ENCODE data around the gene LAMC2.
A peak's percentile ranks its signal among the peaks of the same experiment; 100 is the strongest.
"Not testable (repeated sequence)": the region's sequence is repeated elsewhere in the genome, so short reads cannot be mapped to it uniquely, and the experiment has no call there.

Gene LAMC2

GRCh38 chr1:183238071-183238470 is 52.0 kb downstream of the LAMC2 start:
- DNase-seq (ENCODE audit: low spot score) = peak; percentile 37

- DNase-seq (ENCODE audit: low spot score) = no peak
These were observed 53.2 kb downstream of the LAMC2 start for GRCh38 chr1:183239220-183239742.

GRCh38 chr1:183239793-183240525 is 53.9 kb downstream of the LAMC2 start:
- no peak for DNase-seq (ENCODE audit: low spot score)

DNA sequence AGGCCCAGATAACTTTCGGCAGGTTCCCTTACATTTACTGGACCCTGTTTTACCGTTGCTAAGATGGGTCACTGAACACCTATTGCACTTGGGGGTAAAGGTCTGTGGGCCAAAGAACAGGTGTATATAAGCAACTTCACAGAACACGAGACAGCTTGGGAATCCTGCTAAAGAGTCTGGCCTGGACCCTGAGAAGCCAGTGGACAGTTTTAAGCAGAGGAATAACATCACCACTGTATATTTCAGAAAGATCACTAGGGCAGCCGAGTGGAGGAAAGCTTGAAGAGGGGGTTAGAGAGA is 54.4 kb downstream of the LAMC2 start:
- DNase-seq (ENCODE audit: low spot score) = no peak

- DNase-seq (ENCODE audit: low spot score) = not testable (repeated sequence)
These were observed 54.8 kb downstream of the LAMC2 start for GRCh38 chr1:183240853-183241252.

DNA sequence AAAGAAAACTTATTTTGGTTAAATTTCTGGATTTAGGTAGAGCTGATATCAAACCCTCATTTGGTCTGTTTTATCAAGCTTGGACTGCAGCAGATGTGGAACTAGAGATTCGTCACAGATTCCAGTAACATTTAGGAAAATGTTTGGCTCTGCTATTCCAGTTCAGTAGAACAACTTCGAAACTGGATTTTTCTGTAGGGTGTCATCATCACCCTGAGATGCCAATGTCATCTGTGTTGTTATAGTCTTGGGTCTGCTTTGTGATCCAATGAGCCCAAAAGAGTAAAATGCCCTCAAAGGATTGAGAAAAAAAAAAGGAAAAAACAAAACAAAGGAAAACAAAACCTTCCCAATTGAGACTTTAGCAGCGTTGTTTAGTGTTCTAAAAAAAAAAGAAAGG is 55.4 kb downstream of the LAMC2 start:
- peak; percentile 52 for DNase-seq (ENCODE audit: low spot score)

- DNase-seq (ENCODE audit: low spot score) = no peak
These were observed 56.5 kb downstream of the LAMC2 start for GRCh38 chr1:183242556-183242955.

GRCh38 chr1:183243161-183244050 is 57.3 kb downstream of the LAMC2 start:
- DNase-seq (ENCODE audit: low spot score) = peak; percentile 28

GRCh38 chr1:183244466-183244865 is 58.4 kb downstream of the LAMC2 start:
- DNase-seq (ENCODE audit: low spot score) = peak; percentile 73

- DNase-seq (ENCODE audit: low spot score) = no peak
These were observed 59.3 kb downstream of the LAMC2 start for GRCh38 chr1:183245357-183245756.

DNA sequence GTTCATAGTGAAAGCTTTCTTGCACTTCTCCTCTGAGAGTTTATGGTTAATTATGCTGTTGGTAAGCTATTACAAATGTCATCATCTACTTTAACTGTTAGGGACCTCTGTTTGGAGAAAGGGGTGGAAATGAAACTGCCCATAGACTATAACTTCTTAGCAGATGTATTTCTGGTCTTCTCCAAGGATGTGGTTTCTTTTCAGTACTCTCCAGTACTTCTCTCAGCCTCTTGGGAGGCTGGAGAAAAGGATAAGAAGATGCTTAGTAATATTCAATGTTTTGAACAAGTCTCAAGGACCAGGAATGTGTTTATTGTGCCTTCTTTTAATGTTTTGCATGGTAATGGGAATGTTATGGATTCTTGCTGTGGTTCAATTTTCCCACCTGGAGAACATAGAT is 60.4 kb downstream of the LAMC2 start:
- no peak for DNase-seq (ENCODE audit: low spot score)

- no peak for DNase-seq (ENCODE audit: low spot score)
These were observed 61.0 kb downstream of the LAMC2 start for GRCh38 chr1:183247066-183247465.

DNA sequence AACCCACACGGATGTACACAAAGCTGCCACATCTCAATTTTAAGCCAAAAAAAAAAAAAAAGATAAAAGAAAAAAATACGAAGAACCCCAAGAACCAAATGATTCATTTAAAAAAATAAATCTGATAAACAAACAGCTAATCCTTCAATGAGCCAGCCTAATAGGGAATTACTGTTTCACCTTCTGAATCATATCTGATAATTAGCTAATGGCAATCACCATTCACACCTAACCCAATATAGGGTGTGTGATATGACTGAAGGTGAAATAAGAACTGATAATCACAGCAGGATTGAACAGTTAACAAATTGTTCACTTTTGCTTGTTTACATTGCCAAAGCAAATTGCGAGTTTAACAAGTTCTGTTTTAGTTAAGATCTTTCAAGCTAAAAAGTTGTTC is 61.4 kb downstream of the LAMC2 start:
- DNase-seq (ENCODE audit: low spot score) = no peak

GRCh38 chr1:183247931-183248330 is 61.9 kb downstream of the LAMC2 start:
- no peak for DNase-seq (ENCODE audit: low spot score)

DNA sequence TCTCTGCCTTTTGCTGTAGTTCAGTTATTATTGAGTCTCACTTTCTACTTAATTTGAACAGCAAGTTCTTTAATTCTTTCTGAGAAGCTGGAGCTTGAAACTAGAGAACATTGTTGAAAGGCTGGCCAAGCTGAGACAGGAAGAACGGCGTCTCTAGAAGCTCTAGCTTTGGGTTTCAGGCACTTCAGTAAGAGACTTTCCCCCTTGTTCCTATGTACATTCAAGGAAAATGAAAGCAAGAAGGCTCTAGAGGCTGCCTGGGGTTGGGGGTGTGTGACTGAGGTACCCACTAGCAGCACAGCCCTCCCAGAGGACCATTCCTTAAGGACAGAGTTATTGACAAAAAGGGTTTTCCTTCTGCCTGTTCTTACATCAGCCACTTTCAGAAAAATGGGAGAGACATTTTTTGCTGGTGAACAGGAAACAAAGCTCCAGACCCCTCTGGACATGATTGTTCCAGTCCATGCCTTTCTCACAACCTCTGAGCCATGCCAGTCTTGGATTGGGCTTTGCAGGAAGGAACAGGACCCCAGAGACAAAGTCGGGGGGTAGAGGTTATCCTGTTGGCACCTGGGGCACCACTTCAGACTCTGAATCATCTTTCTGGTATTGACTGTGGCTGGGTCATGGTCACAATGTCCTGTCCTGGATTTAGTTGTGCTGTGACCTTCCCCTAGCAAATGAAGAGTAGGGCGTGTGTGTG is 63.1 kb downstream of the LAMC2 start:
- no peak for DNase-seq (ENCODE audit: low spot score)

DNA sequence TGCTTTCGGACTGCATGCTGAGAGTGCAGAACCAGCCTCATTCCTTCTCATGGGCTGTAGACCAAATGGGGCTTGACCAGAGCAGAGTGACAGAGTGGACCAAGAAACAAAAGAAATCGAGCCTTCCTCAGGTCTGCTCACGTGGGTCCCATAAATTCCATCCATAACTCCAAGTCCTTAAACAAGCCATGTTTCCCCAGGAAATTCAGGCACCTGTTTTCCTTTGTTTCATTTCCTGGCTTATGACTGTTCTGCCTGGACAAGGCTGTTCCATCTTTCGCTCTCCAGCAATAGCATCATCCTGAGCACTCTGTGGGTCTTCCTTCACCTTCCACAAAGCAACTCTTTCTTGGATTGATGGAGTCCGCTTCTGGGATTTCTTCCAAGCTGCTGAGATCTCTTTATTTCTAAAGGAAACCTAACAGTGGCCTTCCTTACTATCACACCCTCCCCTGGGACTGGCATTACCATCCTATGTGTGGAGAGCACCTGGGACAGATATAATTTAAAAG is 63.9 kb downstream of the LAMC2 start:
- no peak for DNase-seq (ENCODE audit: low spot score)

GRCh38 chr1:183251101-183251958 is 65.3 kb downstream of the LAMC2 start:
- no peak for DNase-seq (ENCODE audit: low spot score)

- no peak for DNase-seq (ENCODE audit: low spot score)
These were observed 65.9 kb downstream of the LAMC2 start for GRCh38 chr1:183251959-183252450.

DNA sequence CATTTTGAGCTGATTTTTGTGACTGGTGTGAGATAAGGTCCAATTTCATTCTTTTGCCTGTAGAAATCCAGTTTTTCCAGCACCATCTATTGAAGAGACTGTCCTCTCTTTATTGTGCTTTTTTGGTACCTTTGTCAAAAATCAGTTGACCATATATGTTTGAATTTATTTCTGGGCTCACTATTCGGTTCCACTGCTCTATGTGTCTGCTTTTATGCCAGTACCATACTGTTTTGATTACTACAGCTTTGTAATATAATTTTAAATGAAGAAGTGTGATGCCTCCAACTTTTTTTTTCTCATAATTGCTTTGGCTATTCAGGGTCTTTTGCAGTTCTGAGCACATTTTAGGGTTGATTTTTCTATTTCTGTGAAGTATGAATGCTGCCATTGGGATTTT is 69.0 kb downstream of the LAMC2 start:
- no peak for DNase-seq (ENCODE audit: low spot score)

GRCh38 chr1:183259924-183260323 is 73.9 kb downstream of the LAMC2 start:
- DNase-seq (ENCODE audit: low spot score) = no peak

- DNase-seq (ENCODE audit: low spot score) = no peak
These were observed 76.7 kb downstream of the LAMC2 start for GRCh38 chr1:183262628-183263200.
